Activated CD4-positive, alpha-beta T cell treated with anti-CD3 and anti-CD28 coated beads, Interleukin-2, amount 10 ng/mL, durations not matched to agents 7 days and 5 days (primary cell): ENCODE measurements around the gene LGALS3. TPM values are rescaled to one million over a fixed set of nuclear protein-coding genes. Genes with fewer than 3 reads are reported as not detected.

Source experiments
- CTCF ChIA-PET: fragments of 350-600 bp; sonication (Branson Sonifier 250); formaldehyde crosslinking; loops from one replicate; lab custom pipeline; 2021; ENCODE audit warnings: antibody characterized with exemption; lab: Charles Lee
- POLR2A ChIA-PET: fragments of 350-600 bp; sonication (Branson Sonifier 250); formaldehyde crosslinking; loops from one replicate; lab custom pipeline; 2021; ENCODE audit warnings: antibody characterized with exemption; lab: Charles Lee
- DNase-seq: peaks from one replicate; pipeline ENCODE4 v3.0.0-alpha.2; 2020
- H3K27ac Mint-ChIP-seq: one replicate; pipeline ENCODE4 v1.8.0; 2021; ENCODE audit warnings: mild to moderate bottlenecking, moderate library complexity, mixed read lengths
- H3K27me3 Mint-ChIP-seq: one replicate; pipeline ENCODE4 v1.8.0; 2021; ENCODE audit warnings: mixed read lengths
- H3K36me3 Mint-ChIP-seq: one replicate; pipeline ENCODE4 v1.8.0; 2021; ENCODE audit warnings: low read depth, mixed read lengths
- H3K4me1 Mint-ChIP-seq: one replicate; pipeline ENCODE4 v1.8.0; 2021; ENCODE audit warnings: mixed read lengths
- H3K4me3 Mint-ChIP-seq: one replicate; pipeline ENCODE4 v1.8.0; 2021; ENCODE audit warnings: mild to moderate bottlenecking, moderate library complexity, mixed read lengths
- H3K9me3 Mint-ChIP-seq: one replicate; pipeline ENCODE4 v1.8.0; 2021; ENCODE audit warnings: mixed read lengths
- total RNA-seq, 2 experiments: library from RNA; stranded (reverse); gene quantifications; one replicate each; pipeline ENCODE4 v1.2.3, GENCODE V29; 2021

LGALS3 gene
- total RNA-seq, 2 experiments from 2014 or later = 39.1 to 41.6 TPM

GRCh38 chr14:55116246-55117030 is 12.6 kb upstream of the LGALS3 start:
- ChIA-PET CTCF (interaction anchor here (0.6 to 3.0 kb wide), 4 partner anchors 8 to 52 kb away, joined by 3 to 11 read pairs (median 4); no protein-coding TSS in a partner anchor), POLR2A (no interaction called here)
- Mint-ChIP-seq H3K9me3 (no peaks in the 10 kb centered on the region), H3K27ac (no peak overlapping the region), H3K36me3 (no peaks in the 10 kb centered on the region), H3K4me1 (peaks cover 10% of the 10 kb centered on the region), H3K27me3 (peaks cover 18% of the 10 kb centered on the region), H3K4me3 (no peak overlapping the region)
- no peak for DNase-seq

DNA sequence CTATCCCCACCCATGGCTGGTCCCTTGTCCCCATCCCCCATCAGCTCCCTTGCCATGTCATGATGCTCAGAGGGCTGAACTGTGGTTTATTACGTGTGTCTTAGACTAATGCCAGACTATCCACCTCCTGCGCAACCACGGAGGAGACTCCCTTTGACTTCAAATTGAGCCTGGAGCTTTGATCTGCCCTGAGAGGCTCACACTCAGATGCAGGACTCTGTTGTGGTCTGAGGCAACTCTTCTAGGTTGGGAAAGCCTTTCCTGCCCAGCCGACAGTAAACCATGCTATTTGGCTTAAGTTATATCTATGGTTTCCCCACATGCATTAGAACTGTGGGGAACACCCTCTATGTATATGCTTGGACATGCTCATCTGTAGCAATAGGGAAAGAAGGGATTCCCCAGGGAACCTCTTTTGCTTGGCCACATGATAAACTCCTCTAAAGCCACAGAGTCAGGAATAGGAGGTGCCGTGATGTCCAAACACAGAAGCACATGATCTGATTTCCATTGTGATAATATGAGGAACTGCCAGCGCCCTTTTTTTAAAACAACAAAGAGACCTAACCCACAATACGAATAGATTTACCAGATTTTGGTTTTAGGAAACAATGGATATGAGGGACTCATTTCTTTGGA is 11.1 kb upstream of the LGALS3 start:
- H3K9me3 Mint-ChIP-seq = no peaks in the 10 kb centered on the region

DNA sequence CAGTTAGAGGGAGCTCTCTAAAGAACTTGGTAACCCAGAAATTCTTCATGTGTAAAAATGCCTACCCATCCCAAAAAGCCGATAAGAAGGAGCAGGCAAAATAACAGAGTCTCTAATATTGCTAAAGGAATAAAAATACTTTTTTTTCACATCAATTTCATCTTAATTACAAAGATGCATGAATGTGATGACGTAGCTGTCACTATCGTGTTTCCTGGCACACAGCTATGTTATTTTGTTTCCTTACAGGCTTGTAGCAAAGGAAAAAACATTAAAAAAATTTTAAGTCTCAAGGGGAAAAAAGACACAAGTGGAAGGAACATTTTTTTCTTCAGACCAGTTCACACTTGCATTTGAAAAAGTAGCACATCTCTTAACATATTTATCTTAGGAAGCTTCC is 10.3 kb upstream of the LGALS3 start:
- Mint-ChIP-seq H3K9me3 (no peaks in the 10 kb centered on the region), H3K36me3 (no peaks in the 10 kb centered on the region), H3K27ac (no peak overlapping the region), H3K4me1 (peaks cover 7% of the 10 kb centered on the region), H3K27me3 (peaks cover 18% of the 10 kb centered on the region), H3K4me3 (no peak overlapping the region)
- no peak for DNase-seq
- POLR2A ChIA-PET = no interaction called here
- CTCF ChIA-PET = interaction anchor here (1.1 to 1.8 kb wide), 4 partner anchors 10 to 47 kb away, joined by 3 to 5 read pairs (median 4); no protein-coding TSS in a partner anchor

More for the DNA sequence above, 11.1 kb upstream of the LGALS3 start:
- no peak overlapping the region for H3K4me3 Mint-ChIP-seq
- H3K36me3 Mint-ChIP-seq = no peaks in the 10 kb centered on the region
- POLR2A ChIA-PET = no interaction called here
- peak overlapping the region; percentile 20 for H3K27ac Mint-ChIP-seq
- CTCF ChIA-PET = interaction anchor here (0.6 to 1.8 kb wide), 7 partner anchors 9 to 1765 kb away, joined by 3 to 5 read pairs (median 4); no protein-coding TSS in a partner anchor
- H3K27me3 Mint-ChIP-seq = peaks cover 18% of the 10 kb centered on the region
- H3K4me1 Mint-ChIP-seq = peaks cover 10% of the 10 kb centered on the region
- no peak for DNase-seq

DNA sequence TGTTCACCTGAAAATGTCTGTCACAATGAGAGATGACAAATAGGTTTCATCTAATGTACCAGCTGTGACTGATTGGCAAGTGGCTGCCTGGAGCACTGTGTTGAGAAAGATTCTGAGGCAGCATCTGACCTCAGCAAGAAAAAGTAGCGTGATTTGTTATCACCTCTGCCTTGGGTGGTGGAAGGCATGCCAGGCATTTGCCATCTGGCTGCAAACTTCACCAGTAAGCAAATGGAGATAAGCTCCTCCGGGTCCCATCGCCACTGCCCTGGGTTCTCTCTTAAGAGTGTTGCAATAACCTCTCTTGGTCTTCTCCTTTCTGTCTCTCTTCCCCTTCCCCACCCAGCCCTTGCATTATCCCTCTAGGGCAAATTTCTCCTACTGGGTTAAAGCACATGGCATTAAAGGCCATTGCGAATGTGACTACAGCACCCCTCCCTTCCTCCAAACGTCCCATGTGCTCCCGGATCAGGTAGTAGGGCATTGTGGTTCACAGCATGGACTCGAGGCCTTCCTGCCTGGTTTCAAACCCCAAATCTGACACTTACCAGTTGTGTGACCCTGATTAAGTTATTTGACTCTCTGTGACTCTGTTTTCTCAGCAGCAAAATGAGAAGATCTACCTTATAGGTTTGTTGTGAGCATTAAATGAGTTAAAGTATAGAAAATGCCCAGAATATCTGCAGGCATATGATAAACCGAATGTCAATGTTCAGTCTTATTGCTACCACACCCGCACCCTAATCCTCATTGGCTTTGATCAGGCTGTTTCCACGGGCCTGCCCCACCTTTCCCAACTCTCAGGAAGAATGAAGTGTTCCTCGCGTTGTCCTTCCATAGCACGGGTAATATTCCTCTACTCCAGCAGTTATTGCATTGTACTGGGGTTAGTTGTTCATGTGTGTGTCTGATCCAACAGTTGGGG is 8.2 kb upstream of the LGALS3 start:
- Mint-ChIP-seq H3K4me1 (peaks cover 26% of the 10 kb centered on the region), H3K36me3 (no peaks in the 10 kb centered on the region), H3K27ac (no peak overlapping the region), H3K9me3 (no peaks in the 10 kb centered on the region), H3K4me3 (no peak overlapping the region), H3K27me3 (peaks cover 22% of the 10 kb centered on the region)
- ChIA-PET CTCF (interaction anchor here (0.7 kb wide), 1 partner anchor 1346 kb away, joined by 3 read pairs; no protein-coding TSS in a partner anchor), POLR2A (no interaction called here)
- no peak for DNase-seq

DNA sequence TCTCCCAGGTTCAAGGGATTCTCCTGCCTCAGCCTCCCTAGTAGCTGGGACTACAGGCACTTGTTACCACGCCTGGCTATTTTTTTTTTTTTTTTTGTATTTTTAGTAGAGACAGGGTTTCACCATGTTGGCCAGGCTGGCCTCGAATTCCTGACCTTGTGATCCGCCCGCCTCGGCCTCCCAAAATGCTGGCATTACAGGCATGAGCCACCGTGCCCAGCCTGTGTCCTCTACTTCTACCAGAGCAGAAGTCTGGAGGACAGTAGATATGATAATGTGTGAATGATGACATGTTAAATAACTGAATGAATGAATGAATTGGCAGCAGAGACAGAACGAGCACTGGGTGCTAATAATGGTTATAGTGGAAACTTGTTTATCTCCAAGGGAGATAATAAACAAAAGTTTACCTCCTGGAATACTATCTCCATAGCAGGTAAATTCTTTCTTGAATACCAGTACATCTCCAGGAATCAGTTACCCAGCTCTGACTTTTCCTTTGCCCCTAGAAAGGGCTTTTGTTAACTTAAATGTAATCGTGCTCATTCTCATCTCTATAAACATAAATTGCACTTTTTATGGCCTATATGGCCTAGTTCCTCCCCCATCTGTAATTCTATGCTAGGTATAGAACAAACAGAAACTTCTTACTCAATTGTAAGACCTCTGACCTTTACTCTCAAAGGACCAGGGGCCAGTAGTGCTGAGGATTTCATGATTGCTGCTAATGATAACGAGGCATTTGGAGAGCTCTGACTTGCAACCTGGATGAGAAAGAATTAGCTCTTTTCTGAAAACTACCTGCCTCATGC is 7.2 kb upstream of the LGALS3 start:
- ChIA-PET POLR2A (no interaction called here), CTCF (interaction anchor here (0.6 to 0.8 kb wide), 3 partner anchors 13 to 1345 kb away, joined by 3 read pairs; no protein-coding TSS in a partner anchor)
- Mint-ChIP-seq H3K4me3 (no peak overlapping the region), H3K36me3 (no peaks in the 10 kb centered on the region), H3K9me3 (no peaks in the 10 kb centered on the region), H3K27ac (no peak overlapping the region), H3K27me3 (peaks cover 28% of the 10 kb centered on the region), H3K4me1 (peaks cover 34% of the 10 kb centered on the region)
- no peak for DNase-seq

DNA sequence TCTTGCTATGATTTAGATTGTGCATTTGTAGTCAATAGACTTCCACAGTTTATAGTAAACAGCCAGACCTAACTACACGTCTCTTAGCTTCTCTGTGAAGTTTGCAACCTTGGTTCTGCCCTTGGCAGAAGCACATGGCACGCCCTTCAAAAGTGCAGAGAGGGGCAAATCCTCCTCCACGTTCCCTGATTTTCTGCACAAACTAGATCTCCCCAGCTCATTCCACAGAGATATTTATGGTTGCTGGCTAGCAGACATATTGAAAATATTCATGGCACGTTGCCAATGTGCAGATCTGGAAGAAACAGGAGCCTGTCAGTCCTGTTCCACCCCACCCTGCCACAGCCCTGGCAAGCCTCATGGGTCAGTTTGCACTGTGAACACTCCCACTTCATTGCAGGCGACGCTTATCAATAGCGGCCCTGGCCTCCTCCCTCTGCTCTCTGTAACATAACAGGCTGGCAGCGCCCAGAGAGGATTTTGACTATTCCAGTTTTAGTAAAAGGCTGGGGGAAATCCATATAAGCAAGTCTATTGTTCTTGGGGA is 6.5 kb upstream of the LGALS3 start:
- peaks cover 33% of the 10 kb centered on the region for H3K27me3 Mint-ChIP-seq
- no peak overlapping the region for H3K27ac Mint-ChIP-seq
- POLR2A ChIA-PET = no interaction called here
- peaks cover 36% of the 10 kb centered on the region for H3K4me1 Mint-ChIP-seq
- no peak for DNase-seq
- H3K36me3 Mint-ChIP-seq = no peaks in the 10 kb centered on the region
- no peaks in the 10 kb centered on the region for H3K9me3 Mint-ChIP-seq
- CTCF ChIA-PET = interaction anchor here (0.6 to 1.1 kb wide), 3 partner anchors 8 to 34 kb away, joined by 3 read pairs; no protein-coding TSS in a partner anchor
- H3K4me3 Mint-ChIP-seq = no peak overlapping the region

DNA sequence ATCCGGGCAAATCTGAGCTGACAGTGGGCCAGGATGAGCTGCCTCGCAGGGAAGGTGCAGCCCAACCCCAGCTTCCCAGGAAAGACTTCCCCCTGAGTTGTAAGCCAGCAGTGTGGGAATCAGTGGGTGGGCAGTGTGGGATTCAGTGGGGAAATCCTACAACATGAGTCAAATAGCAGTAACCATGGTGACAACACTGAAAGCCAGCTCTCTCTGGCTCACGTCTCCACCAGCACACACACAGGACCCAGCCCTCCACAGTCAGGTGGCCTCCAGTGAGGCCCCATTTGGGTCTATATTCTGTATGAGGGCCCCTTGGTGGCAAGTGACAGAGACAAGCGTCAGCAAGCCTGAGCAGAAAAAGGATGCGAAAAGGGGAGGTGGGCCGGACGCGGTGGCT is 6.0 kb upstream of the LGALS3 start:
- no peaks in the 10 kb centered on the region for H3K9me3 Mint-ChIP-seq
- H3K27me3 Mint-ChIP-seq = peaks cover 33% of the 10 kb centered on the region
- no peak overlapping the region for H3K27ac Mint-ChIP-seq
- ChIA-PET POLR2A (no interaction called here), CTCF (interaction anchor here (1.0 to 1.1 kb wide), 2 partner anchors 9 to 24 kb away, joined by 3 read pairs; no protein-coding TSS in a partner anchor)
- H3K4me3 Mint-ChIP-seq = no peak overlapping the region
- peaks cover 2% of the 10 kb centered on the region for H3K36me3 Mint-ChIP-seq
- H3K4me1 Mint-ChIP-seq = peaks cover 31% of the 10 kb centered on the region
- DNase-seq = no peak

DNA sequence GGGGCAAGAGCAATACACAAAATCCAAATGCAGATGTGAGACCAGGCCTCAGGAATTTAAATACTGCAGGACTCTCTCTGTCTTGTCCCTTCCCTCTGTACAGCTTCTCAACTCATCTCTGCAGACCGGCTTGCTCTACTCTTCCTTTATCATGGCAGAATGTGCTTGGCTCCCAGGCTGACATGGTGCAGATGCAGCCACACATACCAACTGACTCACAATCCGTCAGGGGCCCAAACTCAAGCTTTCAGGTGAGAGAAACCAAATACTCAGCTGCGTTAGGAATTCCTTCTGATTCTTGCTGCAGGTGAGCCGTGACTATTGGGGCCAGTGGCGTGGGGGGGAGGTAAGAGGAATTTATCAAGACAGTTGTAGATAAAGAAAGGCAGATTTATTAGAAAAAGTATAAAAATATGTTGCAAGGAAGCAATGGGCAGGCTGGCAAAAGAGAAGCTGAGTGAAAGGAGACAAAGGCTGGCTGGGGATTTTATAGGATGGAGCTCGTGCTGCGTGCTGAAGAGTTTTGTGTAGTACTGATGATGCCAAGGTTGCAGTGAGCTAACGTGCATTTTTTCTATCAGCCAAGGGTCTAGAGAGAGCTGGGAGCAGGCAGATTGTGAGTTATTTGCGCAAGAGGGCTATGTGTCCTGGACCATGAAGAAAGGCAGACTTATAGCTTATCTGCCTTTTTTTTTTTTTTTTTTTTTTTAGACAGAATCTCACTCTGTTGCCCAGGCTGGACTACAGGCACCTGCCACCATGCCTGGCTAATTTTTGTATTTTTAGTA is 5.0 kb upstream of the LGALS3 start:
- Mint-ChIP-seq H3K9me3 (no peaks in the 10 kb centered on the region), H3K27me3 (peaks cover 39% of the 10 kb centered on the region), H3K27ac (no peak overlapping the region), H3K36me3 (peaks cover 2% of the 10 kb centered on the region), H3K4me3 (no peak overlapping the region), H3K4me1 (peaks cover 35% of the 10 kb centered on the region)
- no peak for DNase-seq
- ChIA-PET CTCF (interaction anchor here (1.0 to 2.6 kb wide), 5 partner anchors 9 to 25 kb away, joined by 3 to 11 read pairs (median 4); no protein-coding TSS in a partner anchor), POLR2A (interaction anchor here (0.6 kb wide), 1 partner anchor 12 kb away, joined by 4 read pairs; no protein-coding TSS in a partner anchor)

DNA sequence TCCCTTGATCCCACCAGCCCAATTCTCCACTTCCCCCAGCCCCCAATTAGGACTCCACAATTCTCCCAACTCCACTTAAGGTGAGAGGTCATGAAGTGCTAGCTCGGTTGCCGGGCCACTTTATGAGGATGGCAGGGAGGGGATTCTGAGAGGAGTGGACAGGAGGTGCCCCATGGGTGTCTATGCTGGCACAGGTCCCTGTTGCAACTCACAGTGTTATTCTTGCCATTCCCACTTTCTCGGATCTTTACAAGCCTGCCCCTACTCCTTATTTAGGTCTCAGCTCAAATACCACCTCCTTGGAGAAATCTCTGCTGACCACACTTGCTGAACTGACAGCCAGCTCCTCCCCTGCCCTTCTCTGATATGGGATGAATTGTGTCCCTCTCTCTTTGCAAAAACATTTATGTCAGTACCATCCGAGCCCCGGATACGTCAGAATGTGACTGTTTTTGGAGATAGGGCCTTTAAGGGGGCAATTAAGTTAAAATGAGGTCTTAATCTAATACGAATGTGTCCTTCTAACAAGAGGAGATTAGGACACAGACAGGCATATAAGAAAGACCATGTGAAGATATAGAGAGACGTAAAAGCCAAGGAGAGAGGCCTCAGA is 4.2 kb upstream of the LGALS3 start:
- Mint-ChIP-seq H3K4me1 (peaks cover 39% of the 10 kb centered on the region), H3K36me3 (peaks cover 2% of the 10 kb centered on the region), H3K9me3 (no peaks in the 10 kb centered on the region), H3K4me3 (no peak overlapping the region), H3K27ac (peak overlapping the region; percentile 39), H3K27me3 (peaks cover 37% of the 10 kb centered on the region)
- CTCF ChIA-PET = interaction anchor here (1.1 to 2.6 kb wide), 6 partner anchors 10 to 30 kb away, joined by 3 to 11 read pairs (median 4); no protein-coding TSS in a partner anchor
- no peak for DNase-seq
- POLR2A ChIA-PET = no interaction called here

DNA sequence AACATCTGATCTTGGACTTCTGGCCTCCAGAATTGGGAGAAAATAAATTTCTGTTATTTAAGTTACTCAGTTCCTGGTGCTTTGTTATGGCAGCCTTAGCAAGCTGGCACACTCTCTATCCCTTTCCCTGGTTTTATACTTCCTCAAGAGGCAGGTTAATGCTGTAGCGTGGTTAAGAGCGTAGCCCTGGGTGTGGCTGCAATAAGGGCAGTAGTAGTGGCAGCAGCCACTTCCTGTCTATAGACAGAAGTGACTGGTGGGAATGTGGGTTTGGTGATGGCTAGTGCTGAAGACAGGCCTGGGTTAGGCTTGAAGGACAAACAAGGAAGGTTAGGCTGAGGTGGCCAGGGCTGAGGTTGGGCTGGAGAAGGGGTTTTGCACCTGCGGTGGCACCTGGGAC is 3.6 kb upstream of the LGALS3 start:
- Mint-ChIP-seq H3K36me3 (peaks cover 5% of the 10 kb centered on the region), H3K27ac (peak overlapping the region; percentile 50), H3K27me3 (peaks cover 38% of the 10 kb centered on the region), H3K9me3 (no peaks in the 10 kb centered on the region), H3K4me3 (no peak overlapping the region), H3K4me1 (peaks cover 44% of the 10 kb centered on the region)
- ChIA-PET CTCF (interaction anchor here (1.1 to 2.6 kb wide), 5 partner anchors 11 to 30 kb away, joined by 4 to 11 read pairs (median 4); no protein-coding TSS in a partner anchor), POLR2A (no interaction called here)
- peak; percentile 26 for DNase-seq
